CD4-positive, alpha-beta T cell treated with Interferon gamma for 1 hour (primary cell): ENCODE measurements around the gene MSANTD2.

ENCODE experiments used
- DNase-seq: peaks from one replicate; pipeline ENCODE4 v3.0.0-alpha.2; 2020

The MSANTD2 gene

GRCh38 chr11:124728134-124728533 is 72.1 kb downstream of the MSANTD2 start:
- no peak for DNase-seq

DNA sequence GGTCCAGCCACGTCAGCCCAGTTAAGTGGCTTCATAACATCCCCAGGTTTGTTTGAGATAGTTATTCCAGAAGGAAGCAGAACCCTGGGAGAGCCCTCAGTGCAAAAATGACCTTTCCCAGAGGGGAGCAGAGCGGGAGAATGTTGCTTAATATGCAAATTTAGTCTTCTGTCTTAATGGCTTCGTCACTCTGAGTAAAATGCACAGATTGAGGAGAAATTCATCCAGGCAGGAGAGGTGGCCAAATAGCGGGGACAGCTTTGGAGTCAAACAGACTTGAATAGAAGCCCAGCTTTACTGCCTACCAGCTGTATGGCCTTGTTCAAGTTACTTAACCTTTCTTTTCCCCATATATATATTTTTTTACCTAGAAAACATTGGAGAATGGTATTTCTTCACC is 72.7 kb downstream of the MSANTD2 start:
- no peak for DNase-seq

GRCh38 chr11:124725719-124726105 is 74.5 kb downstream of the MSANTD2 start:
- DNase-seq, result no peak

- no peak for DNase-seq
These were observed 75.1 kb downstream of the MSANTD2 start for GRCh38 chr11:124724979-124725718.

DNA sequence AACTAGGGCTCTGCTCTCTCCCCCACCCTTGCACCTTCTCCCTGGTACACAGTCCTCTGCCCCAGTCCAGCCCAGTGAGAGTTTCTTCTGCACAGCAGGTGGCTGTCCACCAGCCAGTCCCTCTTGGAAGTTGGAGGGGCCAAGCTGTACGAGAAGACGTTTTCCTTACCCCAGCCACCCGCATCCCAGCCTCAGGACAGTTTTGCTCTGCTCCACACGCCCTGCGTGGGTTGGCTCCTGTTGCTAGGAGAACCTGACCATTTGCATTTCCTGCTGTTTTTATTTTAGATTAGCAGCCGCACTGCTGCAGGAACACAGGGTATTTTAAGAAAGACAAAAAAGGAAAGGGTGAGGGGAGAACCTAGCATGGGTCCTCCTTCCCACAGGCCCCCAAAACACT is 78.0 kb downstream of the MSANTD2 start:
- no peak for DNase-seq

DNA sequence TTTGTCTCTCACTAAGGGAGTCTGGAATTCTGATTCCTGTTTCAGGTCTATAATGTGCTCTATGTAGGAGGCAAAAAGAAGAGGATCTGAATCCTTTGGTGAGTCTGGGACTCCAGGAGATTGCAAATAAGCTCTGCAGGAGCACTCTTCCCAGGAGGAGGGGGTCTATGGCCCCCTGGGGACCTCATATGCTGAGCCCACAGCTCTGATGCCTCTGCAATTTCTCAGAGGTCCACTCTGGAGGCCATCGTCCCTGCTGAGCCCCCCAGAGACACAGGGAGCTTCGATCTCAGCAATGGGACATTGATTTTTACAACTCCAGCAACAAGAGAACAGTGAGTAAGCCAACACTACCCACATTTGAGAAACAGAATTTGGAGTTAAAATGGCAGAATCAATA is 80.7 kb downstream of the MSANTD2 start:
- no peak for DNase-seq

DNA sequence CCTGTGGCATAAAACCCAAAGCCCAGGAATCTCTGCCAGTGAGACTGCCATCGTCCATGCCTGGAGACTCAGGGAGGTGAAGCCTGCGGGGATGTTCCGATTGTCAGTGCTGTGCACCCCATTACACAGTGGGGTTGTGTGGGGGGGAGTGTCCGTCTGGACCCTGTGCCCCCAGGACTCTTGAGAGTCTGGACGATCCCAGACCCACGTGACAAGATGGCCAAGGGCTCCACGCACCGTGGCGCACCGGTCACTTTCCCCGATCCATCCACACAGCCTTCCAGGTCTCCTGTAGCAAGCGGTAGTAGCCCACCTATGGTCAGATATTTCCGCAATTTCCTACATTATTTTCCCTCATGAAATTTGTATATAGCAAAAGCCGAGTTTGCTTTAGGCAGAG is 81.4 kb downstream of the MSANTD2 start:
- DNase-seq, result no peak

DNA sequence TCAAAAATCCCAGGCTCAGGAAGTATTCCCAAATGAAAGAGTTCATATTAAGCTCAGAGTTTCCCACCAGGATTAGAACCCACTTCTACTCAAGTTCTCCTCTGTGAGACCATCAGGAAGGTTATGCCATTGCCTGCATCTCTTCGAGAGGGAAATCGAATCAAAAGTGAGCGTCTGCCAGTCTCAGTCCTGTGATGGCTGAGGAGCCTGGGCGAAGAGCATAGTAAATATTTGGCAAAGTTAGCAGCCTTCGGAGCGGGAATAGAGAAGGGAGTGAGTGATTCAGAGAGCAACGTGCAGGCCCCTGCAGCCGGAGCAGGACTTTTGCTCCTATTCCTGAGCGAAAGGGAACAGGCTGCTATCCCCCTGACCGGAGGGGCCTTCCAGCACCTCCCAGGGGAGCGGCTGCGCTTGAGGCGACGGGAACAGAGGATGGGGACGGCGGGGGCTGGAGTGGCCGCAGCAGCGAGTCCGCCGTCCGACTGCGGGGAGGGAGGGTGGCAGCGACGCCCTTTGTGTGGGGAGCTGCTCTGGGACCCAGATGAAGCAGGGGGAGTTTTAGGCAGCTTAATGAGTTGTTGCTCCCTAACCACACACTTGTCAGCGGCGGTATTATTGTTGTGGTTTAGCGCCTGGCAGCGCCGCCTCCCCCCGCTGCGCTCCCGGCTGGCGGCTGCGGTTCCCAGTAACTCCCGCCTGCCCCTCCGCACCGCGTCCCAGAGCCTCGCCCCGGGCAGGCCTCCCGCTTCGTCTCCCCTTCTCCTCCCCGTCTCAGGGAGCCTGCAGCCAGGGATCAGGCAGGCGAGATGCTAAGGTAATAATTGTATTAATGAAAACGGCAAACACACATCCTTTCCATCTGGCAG is 82.2 kb downstream of the MSANTD2 start:
- DNase-seq, result peak; percentile 18

GRCh38 chr11:124717421-124717785 is 82.8 kb downstream of the MSANTD2 start:
- no peak for DNase-seq

DNA sequence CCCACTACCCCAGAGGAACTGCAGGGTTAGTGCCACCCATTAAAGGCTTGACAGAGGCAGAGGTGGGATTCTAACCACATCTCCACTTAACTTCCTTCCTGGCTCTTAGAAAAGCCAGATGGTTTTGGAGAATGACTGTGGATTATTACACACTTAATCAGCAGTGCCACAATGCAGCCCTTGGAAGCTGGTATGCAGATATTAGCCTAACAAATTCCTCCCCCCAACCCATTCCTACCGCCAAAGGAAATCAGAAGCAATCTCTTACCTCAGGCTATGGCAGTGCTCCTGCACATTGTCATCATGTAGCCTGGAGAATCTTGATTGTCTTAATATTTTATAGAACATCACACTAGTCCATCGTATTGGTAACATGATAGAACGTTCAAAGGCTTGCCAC is 83.6 kb downstream of the MSANTD2 start:
- DNase-seq, result no peak
